Gastrocnemius medialis (tissue), 4 donors: ENCODE measurements around the gene DOCK6.

Experiments
- POLR2A ChIP-seq, 2 donors: fragments of 450-650 bp; IDR thresholded peaks; one replicate each; pipeline ENCODE4 v1.6.1; 2017; ENCODE audit warnings: antibody characterized with exemption in 2 of 2, mild to moderate bottlenecking in 2 of 2, moderate library complexity in 2 of 2
- TF ChIP-seq, protein P1 (sequence below), 5 experiments: fragments of 450-650 bp in 3 of 5; fragments of 200-600 bp in 2 of 5; sonication (generic) in 2 of 5; IDR thresholded peaks in 4 of 5; conservative IDR thresholded peaks in 1 of 5; 1 replicate in 4 of 5; 2 replicates in 1 of 5; pipeline ENCODE4 v1.5.1; 2016 to 2019; ENCODE audit warnings: antibody characterized with exemption in 5 of 5, mild to moderate bottlenecking in 3 of 5, moderate library complexity in 3 of 5

DNA sequence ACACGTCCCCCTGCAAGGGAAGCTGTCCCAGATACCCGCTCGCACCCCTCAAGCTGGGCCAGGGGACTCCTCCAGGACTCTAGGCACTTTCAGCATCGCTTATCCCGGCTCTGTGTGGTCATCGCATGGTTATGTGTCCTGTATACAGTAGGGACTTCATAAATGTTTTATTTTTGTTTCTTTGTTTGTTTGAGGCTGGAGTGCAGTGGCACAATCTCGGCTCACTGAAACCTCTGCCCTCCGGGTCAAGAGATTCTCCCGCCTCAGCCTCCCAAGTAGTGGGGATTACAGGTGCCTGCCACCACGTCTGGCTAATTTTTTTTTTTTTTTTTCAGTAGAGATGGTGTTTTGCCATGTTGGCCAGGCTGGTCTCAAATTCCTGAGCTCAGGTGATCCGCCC is 15.4 kb downstream of the DOCK6 start:
- no peak for TF ChIP-seq POLR2A (IDR thresholded peaks at IDR 0.05)
- TF ChIP-seq, protein P1, sequence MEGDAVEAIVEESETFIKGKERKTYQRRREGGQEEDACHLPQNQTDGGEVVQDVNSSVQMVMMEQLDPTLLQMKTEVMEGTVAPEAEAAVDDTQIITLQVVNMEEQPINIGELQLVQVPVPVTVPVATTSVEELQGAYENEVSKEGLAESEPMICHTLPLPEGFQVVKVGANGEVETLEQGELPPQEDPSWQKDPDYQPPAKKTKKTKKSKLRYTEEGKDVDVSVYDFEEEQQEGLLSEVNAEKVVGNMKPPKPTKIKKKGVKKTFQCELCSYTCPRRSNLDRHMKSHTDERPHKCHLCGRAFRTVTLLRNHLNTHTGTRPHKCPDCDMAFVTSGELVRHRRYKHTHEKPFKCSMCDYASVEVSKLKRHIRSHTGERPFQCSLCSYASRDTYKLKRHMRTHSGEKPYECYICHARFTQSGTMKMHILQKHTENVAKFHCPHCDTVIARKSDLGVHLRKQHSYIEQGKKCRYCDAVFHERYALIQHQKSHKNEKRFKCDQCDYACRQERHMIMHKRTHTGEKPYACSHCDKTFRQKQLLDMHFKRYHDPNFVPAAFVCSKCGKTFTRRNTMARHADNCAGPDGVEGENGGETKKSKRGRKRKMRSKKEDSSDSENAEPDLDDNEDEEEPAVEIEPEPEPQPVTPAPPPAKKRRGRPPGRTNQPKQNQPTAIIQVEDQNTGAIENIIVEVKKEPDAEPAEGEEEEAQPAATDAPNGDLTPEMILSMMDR (IDR thresholded peaks at IDR 0.05 in 4 of 5, conservative IDR thresholded peaks at IDR 0.05 in 1 of 5), result no peak
